SK-N-SH (cell line): ENCODE measurements around the gene PARP16. TPM values are rescaled to one million over a fixed set of nuclear protein-coding genes. Genes with fewer than 3 reads are reported as not detected.

Experiments
- CTCF ChIA-PET: fragments of 300-600, 350-600 bp; formaldehyde crosslinking; extraction: SDS; loops from one replicate; lab custom pipeline; 2021; lab: Yijun Ruan, JAX
- POLR2A ChIA-PET: fragments of 350-600 bp; sonication (Branson Sonifier 250); formaldehyde crosslinking; extraction: SDS; loops from one replicate; lab custom pipeline; 2020; ENCODE audit warnings: antibody characterized with exemption, inconsistent platforms; lab: Yijun Ruan, JAX
- DNase-seq: peaks from one replicate; pipeline ENCODE4 v3.0.0; 2012
- H2AFZ ChIP-seq: fragments of 200-600 bp; sonication (generic); 2 replicates; pipeline ENCODE4 v1.8.1; 2016; ENCODE audit warnings: antibody characterized with exemption, mild to moderate bottlenecking, low read depth
- H3F3A ChIP-seq: fragments of 200-600 bp; sonication (generic); replicated peaks from 2 replicates; pipeline ENCODE3; 2016; ENCODE audit warnings: antibody characterized with exemption, mild to moderate bottlenecking; ENCODE audit not compliant: insufficient read depth
- H3K27ac ChIP-seq, 2 experiments: fragments of 200-500 bp in 1 of 2; fragments of 200-600 bp in 1 of 2; sonication (Bioruptor generic) in 1 of 2; sonication (generic), shearing (Covaris generic) in 1 of 2; 2 replicates each; pipeline versions ENCODE4 v1.5.1 to v1.6.1; 2014 to 2016; ENCODE audit warnings: low read depth in 2 of 2, inconsistent platforms in 1 of 2, low read length in 1 of 2, mild to moderate bottlenecking in 1 of 2, mixed read lengths in 1 of 2
- H3K27me3 ChIP-seq: fragments of 200-600 bp; sonication (generic), shearing (Covaris generic); 2 replicates; pipeline ENCODE4 v1.6.1; 2016; ENCODE audit warnings: mixed run types; ENCODE audit not compliant: insufficient read depth
- H3K36me3 ChIP-seq, 2 experiments: fragments of 200-500 bp in 1 of 2; fragments of 200-600 bp in 1 of 2; sonication (Bioruptor generic) in 1 of 2; sonication (generic) in 1 of 2; replicated peaks in 1 of 2; 2 replicates each; pipeline versions ENCODE3 to v1.5.1; 2014 to 2016; ENCODE audit warnings: low read length in 1 of 2, mild to moderate bottlenecking in 1 of 2; ENCODE audit not compliant: insufficient read depth in 2 of 2, control insufficient read depth in 1 of 2
- H3K4me1 ChIP-seq, 2 experiments: fragments of 200-500 bp in 1 of 2; fragments of 200-600 bp in 1 of 2; sonication (Bioruptor generic) in 1 of 2; sonication (generic), shearing (Covaris generic) in 1 of 2; 2 replicates each; pipeline versions ENCODE4 v1.5.1 to v1.6.1; 2014 to 2016; ENCODE audit warnings: low read depth in 1 of 2, low read length in 1 of 2, mixed run types in 1 of 2; ENCODE audit not compliant: insufficient read depth in 2 of 2, control insufficient read depth in 1 of 2
- H3K4me2 ChIP-seq: fragments of 200-600 bp; sonication (generic), shearing (Covaris generic); 2 replicates; pipeline ENCODE4 v1.6.1; 2017; ENCODE audit warnings: mixed run types
- H3K4me3 ChIP-seq, 2 experiments: fragments of 200-500 bp in 1 of 2; fragments of 200-600 bp in 1 of 2; sonication (Bioruptor generic) in 1 of 2; sonication (generic), shearing (Covaris generic) in 1 of 2; 2 replicates each; pipeline versions ENCODE4 v1.5.1 to v1.8.1; 2014 to 2016; ENCODE audit warnings: low read depth in 2 of 2, inconsistent platforms in 1 of 2, low read length in 1 of 2, mild to moderate bottlenecking in 1 of 2, mixed read lengths in 1 of 2, moderate library complexity in 1 of 2
- H3K79me2 ChIP-seq: fragments of 200-600 bp; sonication (generic); 2 replicates; pipeline ENCODE4 v1.8.1; 2017; ENCODE audit warnings: mild to moderate bottlenecking; ENCODE audit not compliant: insufficient read depth
- H3K9ac ChIP-seq: fragments of 200-600 bp; sonication (generic); 2 replicates; pipeline ENCODE4 v1.6.1; 2017; ENCODE audit warnings: mixed run types
- H3K9me2 ChIP-seq: fragments of 200-600 bp; sonication (generic); 2 replicates; pipeline ENCODE4 v1.6.1; 2017; ENCODE audit warnings: mixed run types
- H3K9me3 ChIP-seq: fragments of 200-600 bp; sonication (generic); 2 replicates; pipeline ENCODE4 v1.6.1; 2017; ENCODE audit warnings: mixed run types, mild to moderate bottlenecking, moderate library complexity
- H4K20me1 ChIP-seq: fragments of 200-600 bp; sonication (generic); 2 replicates; pipeline ENCODE4 v1.6.1; 2017; ENCODE audit warnings: mild to moderate bottlenecking, mixed run types; ENCODE audit not compliant: insufficient read depth
- CHD2 ChIP-seq: fragments of 150-350 bp; IDR thresholded peaks from 2 replicates; pipeline ENCODE4 v1.6.1; 2018; ENCODE audit warnings: low read length; ENCODE audit not compliant: partially characterized antibody
- ELF1 ChIP-seq: IDR thresholded peaks from 2 replicates; pipeline ENCODE4 v1.4.0; 2012
- EP300 ChIP-seq, 2 experiments: IDR thresholded peaks; 2 replicates each; pipeline versions ENCODE4 v1.4.0 to v1.6.1; 2012; ENCODE audit warnings: borderline replicate concordance in 1 of 2, low read depth in 1 of 2, low read length in 1 of 2
- FOXJ3 ChIP-seq: sonication (generic); formaldehyde crosslinking; IDR thresholded peaks from 2 replicates; pipeline ENCODE4 v1.5.1; 2020; ENCODE audit warnings: mild to moderate bottlenecking, missing genetic modification reagents
- FOXM1 ChIP-seq: IDR thresholded peaks from 2 replicates; pipeline ENCODE4 v1.4.0; 2012; ENCODE audit warnings: low read depth, mild to moderate bottlenecking
- GABPA ChIP-seq: IDR thresholded peaks from 2 replicates; pipeline ENCODE4 v1.4.0; 2012; ENCODE audit warnings: low read depth, mild to moderate bottlenecking
- IRF3 ChIP-seq: fragments of 150-350 bp; IDR thresholded peaks from 2 replicates; pipeline ENCODE4 v1.6.1; 2016; ENCODE audit warnings: mild to moderate bottlenecking, low read depth, low read length
- JUND ChIP-seq: IDR thresholded peaks from 2 replicates; pipeline ENCODE4 v1.4.0; 2012
- MEF2A ChIP-seq: IDR thresholded peaks from 2 replicates; pipeline ENCODE4 v1.4.0; 2012; ENCODE audit warnings: low read depth, borderline replicate concordance
- MXI1 ChIP-seq: IDR thresholded peaks from 2 replicates; pipeline ENCODE4 v1.6.1; 2012; ENCODE audit warnings: mild to moderate bottlenecking, low read depth, low read length, improper control_type of control experiment
- NFIC ChIP-seq: IDR thresholded peaks from 2 replicates; pipeline ENCODE4 v1.4.0; 2012; ENCODE audit warnings: borderline replicate concordance
- POLR2AphosphoS5 ChIP-seq: IDR thresholded peaks from 2 replicates; pipeline ENCODE4 v1.6.1; 2012; ENCODE audit warnings: low read depth, low read length
- SIN3A ChIP-seq: IDR thresholded peaks from 2 replicates; pipeline ENCODE4 v1.6.1; 2012; ENCODE audit warnings: low read depth, mild to moderate bottlenecking, low read length, moderate library complexity, borderline replicate concordance
- SMC3 ChIP-seq: IDR thresholded peaks from 2 replicates; pipeline ENCODE4 v1.6.1; 2012; ENCODE audit warnings: low read depth, low read length, improper control_type of control experiment
- TCF12 ChIP-seq: IDR thresholded peaks from 2 replicates; pipeline ENCODE4 v1.4.0; 2012
- YY1 ChIP-seq: IDR thresholded peaks from 2 replicates; pipeline ENCODE4 v1.4.0; 2012; ENCODE audit warnings: low read depth, mild to moderate bottlenecking
- whole genome bisulfite sequencing: methylation state at CpG from one replicate; pipeline ENCODE4 v1.1.6; 2017; ENCODE audit warnings: low lambda C conversion rate; 5-methylcytosine and 5-hydroxymethylcytosine counted together
- polyA plus RNA-seq, 3 experiments: library from polyadenylated mRNA; depleted of rRNA; stranded (reverse); fragments of >200 nt; gene quantifications; 2 replicates each; pipeline ENCODE4 v1.2.3, GENCODE V29; 2012
- TF ChIP-seq, protein P1 (sequence below): IDR thresholded peaks from 2 replicates; pipeline ENCODE4 v1.4.0; 2012; ENCODE audit warnings: low read depth, borderline replicate concordance
- TF ChIP-seq, protein P2 (sequence below): fragments of 200-600 bp; sonication (generic); IDR thresholded peaks from 2 replicates; pipeline ENCODE4 v1.6.1; 2017; ENCODE audit warnings: antibody characterized with exemption, mild to moderate bottlenecking, moderate library complexity

The PARP16 gene
- polyA plus RNA-seq, 1 of the 3 experiments (the other 2 are of a cell fraction): 6.3 TPM

DNA sequence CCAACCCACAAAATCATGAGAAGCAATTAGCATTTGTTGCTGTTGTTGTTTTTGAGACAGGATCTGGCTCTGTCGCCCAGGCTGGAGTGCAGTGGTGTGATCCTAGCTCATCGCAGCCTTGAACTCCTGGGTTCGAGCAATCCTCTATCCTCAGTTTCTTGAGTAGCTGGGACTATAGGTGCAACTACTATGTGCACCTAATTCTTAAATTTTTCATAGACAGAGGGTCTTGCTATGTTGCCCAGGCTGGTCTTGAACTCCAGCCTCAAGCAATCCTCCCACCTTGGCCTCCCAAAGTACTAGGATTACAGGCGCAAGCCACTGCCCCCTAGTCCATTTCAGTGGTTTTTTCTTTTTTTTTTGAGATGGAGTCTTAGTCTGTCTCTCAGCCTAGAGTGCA, 18.3 kb downstream of the PARP16 start:
- WGBS: 97% methylated on average over 4 of the region's 4 CpGs

GRCh38 chr15:65266469-65266868, 20.2 kb downstream of the PARP16 start:
- Histone ChIP-seq H3K36me3 (peaks cover 0 to 7% of the 10 kb centered on the region in 2 experiments), H2AFZ (no peak overlapping the region)
- TF ChIP-seq SMC3 (no peak), YY1 (no peak), GABPA (no peak), CHD2 (no peak), IRF3 (no peak)
- TF ChIP-seq, protein P1, sequence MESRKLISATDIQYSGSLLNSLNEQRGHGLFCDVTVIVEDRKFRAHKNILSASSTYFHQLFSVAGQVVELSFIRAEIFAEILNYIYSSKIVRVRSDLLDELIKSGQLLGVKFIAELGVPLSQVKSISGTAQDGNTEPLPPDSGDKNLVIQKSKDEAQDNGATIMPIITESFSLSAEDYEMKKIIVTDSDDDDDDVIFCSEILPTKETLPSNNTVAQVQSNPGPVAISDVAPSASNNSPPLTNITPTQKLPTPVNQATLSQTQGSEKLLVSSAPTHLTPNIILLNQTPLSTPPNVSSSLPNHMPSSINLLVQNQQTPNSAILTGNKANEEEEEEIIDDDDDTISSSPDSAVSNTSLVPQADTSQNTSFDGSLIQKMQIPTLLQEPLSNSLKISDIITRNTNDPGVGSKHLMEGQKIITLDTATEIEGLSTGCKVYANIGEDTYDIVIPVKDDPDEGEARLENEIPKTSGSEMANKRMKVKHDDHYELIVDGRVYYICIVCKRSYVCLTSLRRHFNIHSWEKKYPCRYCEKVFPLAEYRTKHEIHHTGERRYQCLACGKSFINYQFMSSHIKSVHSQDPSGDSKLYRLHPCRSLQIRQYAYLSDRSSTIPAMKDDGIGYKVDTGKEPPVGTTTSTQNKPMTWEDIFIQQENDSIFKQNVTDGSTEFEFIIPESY: no peak
- TF ChIP-seq, all 33 proteins: peak for 0
- Histone ChIP-seq H3K9me2 (no peaks in the 10 kb centered on the region), H4K20me1 (no peaks in the 10 kb centered on the region), H3K4me1 (no peaks in the 10 kb centered on the region; a peak in 1 of 4 replicates), H3K27me3 (no peaks in the 10 kb centered on the region), H3K79me2 (no peaks in the 10 kb centered on the region), H3K9me3 (no peaks in the 10 kb centered on the region), H3K4me2 (no peak overlapping the region), H3K9ac (no peak overlapping the region), H3K27ac (no peak overlapping the region), H3K4me3 (no peak overlapping the region), H3F3A (no peaks in the 10 kb centered on the region)
- no peak for DNase-seq
- POLR2A ChIA-PET: no interaction called here
- WGBS: 95% methylated on average over 5 of the region's 5 CpGs
- CTCF ChIA-PET: interaction anchor here (0.8 to 2.9 kb wide), 3 partner anchors 13 to 77 kb away, joined by 3 to 6 read pairs (median 4); no protein-coding TSS in a partner anchor

More for the DNA sequence above, 18.3 kb downstream of the PARP16 start:
- Histone ChIP-seq H3F3A (no peaks in the 10 kb centered on the region), H3K27me3 (no peaks in the 10 kb centered on the region), H3K79me2 (no peaks in the 10 kb centered on the region), H3K4me2 (no peak overlapping the region), H3K4me1 (no peaks in the 10 kb centered on the region; a peak in 1 of 4 replicates), H3K9ac (no peak overlapping the region), H3K36me3 (peaks cover 0 to 3% of the 10 kb centered on the region in 2 experiments), H4K20me1 (no peaks in the 10 kb centered on the region), H3K4me3 (no peak overlapping the region), H3K9me2 (no peaks in the 10 kb centered on the region), H3K9me3 (no peaks in the 10 kb centered on the region), H2AFZ (no peak overlapping the region), H3K27ac (no peak overlapping the region)
- POLR2A ChIA-PET: no interaction called here
- TF ChIP-seq SIN3A (no peak), NFIC (no peak), TCF12 (no peak), FOXJ3 (no peak), ELF1 (no peak), CHD2 (no peak), SMC3 (no peak), MEF2A (no peak), POLR2AphosphoS5 (no peak), EP300 (IDR thresholded peaks at IDR 0.05; ENCODE audit: borderline replicate concordance in 1 of 2, low read depth in 1 of 2, low read length in 1 of 2) (no peak), YY1 (no peak), JUND (no peak), MXI1 (no peak), FOXM1 (no peak)
- TF ChIP-seq, protein P2, sequence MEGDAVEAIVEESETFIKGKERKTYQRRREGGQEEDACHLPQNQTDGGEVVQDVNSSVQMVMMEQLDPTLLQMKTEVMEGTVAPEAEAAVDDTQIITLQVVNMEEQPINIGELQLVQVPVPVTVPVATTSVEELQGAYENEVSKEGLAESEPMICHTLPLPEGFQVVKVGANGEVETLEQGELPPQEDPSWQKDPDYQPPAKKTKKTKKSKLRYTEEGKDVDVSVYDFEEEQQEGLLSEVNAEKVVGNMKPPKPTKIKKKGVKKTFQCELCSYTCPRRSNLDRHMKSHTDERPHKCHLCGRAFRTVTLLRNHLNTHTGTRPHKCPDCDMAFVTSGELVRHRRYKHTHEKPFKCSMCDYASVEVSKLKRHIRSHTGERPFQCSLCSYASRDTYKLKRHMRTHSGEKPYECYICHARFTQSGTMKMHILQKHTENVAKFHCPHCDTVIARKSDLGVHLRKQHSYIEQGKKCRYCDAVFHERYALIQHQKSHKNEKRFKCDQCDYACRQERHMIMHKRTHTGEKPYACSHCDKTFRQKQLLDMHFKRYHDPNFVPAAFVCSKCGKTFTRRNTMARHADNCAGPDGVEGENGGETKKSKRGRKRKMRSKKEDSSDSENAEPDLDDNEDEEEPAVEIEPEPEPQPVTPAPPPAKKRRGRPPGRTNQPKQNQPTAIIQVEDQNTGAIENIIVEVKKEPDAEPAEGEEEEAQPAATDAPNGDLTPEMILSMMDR: no peak
- DNase-seq: no peak
- CTCF ChIA-PET: interaction anchor here (5.3 kb wide), 1 partner anchor 82 kb away, joined by 63 read pairs; the partner anchor contains the start of gene CLPX
